GM23338 (cell line): ENCODE data around the gene ARSI. TPM values are rescaled to one million over a fixed set of nuclear protein-coding genes. Genes with fewer than 3 reads are reported as not detected.

Experiments
- ATAC-seq: fragments of 200-7000 bp; cut with Tn5 transposase; 3 replicates; pipeline ENCODE4 v1.9.1; 2020
- DNase-seq: peaks from one replicate; pipeline ENCODE4 v3.0.0-alpha.2; 2015; ENCODE audit warnings: low spot score
- H2AFZ ChIP-seq: fragments of 200-600 bp; sonication (generic); 2 replicates; pipeline ENCODE4 v1.8.0; 2016; ENCODE audit warnings: antibody characterized with exemption, mild to moderate bottlenecking, moderate library complexity
- H3F3A ChIP-seq: fragments of 200-600 bp; sonication (generic); replicated peaks from 2 replicates; pipeline ENCODE4 v1.8.0; 2017; ENCODE audit warnings: antibody characterized with exemption, mixed run types, low read depth
- H3K27ac ChIP-seq: fragments of 200-600 bp; sonication (generic); 2 replicates; pipeline ENCODE4 v1.6.1; 2016; ENCODE audit warnings: low read depth
- H3K27me3 ChIP-seq: fragments of 200-600 bp; sonication (generic); 2 replicates; pipeline ENCODE4 v1.8.0; 2016; ENCODE audit warnings: mild to moderate bottlenecking, mixed run types, moderate library complexity; ENCODE audit not compliant: insufficient read depth
- H3K36me3 ChIP-seq: fragments of 200-600 bp; sonication (generic); 2 replicates; pipeline ENCODE4 v1.8.0; 2016; ENCODE audit warnings: mild to moderate bottlenecking; ENCODE audit not compliant: insufficient read depth
- H3K4me1 ChIP-seq: fragments of 200-600 bp; sonication (generic); 2 replicates; pipeline ENCODE4 v1.8.0; 2016; ENCODE audit warnings: mild to moderate bottlenecking, moderate library complexity; ENCODE audit not compliant: insufficient read depth
- H3K4me2 ChIP-seq: fragments of 200-600 bp; sonication (generic); 2 replicates; pipeline ENCODE4 v1.7.1; 2017; ENCODE audit warnings: mixed run types
- H3K4me3 ChIP-seq: fragments of 200-600 bp; sonication (generic); 2 replicates; pipeline ENCODE4 v1.6.1; 2016; ENCODE audit warnings: mixed run types
- H3K79me2 ChIP-seq: fragments of 200-600 bp; sonication (generic); replicated peaks from 2 replicates; pipeline ENCODE4 v1.8.0; 2017; ENCODE audit warnings: mild to moderate bottlenecking; ENCODE audit not compliant: insufficient read depth
- H3K9me2 ChIP-seq: fragments of 200-600 bp; sonication (generic); 2 replicates; pipeline ENCODE4 v1.8.0; 2017; ENCODE audit not compliant: insufficient read depth
- H4K20me1 ChIP-seq: fragments of 200-600 bp; sonication (generic); replicated peaks from 2 replicates; pipeline ENCODE4 v1.8.0; 2017; ENCODE audit warnings: mild to moderate bottlenecking; ENCODE audit not compliant: insufficient read depth
- H3K27ac Mint-ChIP-seq: 2 replicates; pipeline ENCODE4 v1.8.0; 2020; ENCODE audit warnings: inconsistent platforms, mild to moderate bottlenecking, moderate library complexity, mixed read lengths
- H3K27me3 Mint-ChIP-seq: 3 replicates; pipeline ENCODE4 v1.8.0; 2022; ENCODE audit warnings: low read depth, mild to moderate bottlenecking, moderate library complexity, mixed read lengths, inconsistent platforms; ENCODE audit not compliant: insufficient read depth, poor library complexity
- H3K36me3 Mint-ChIP-seq: 3 replicates; pipeline ENCODE4 v1.8.0; 2021; ENCODE audit warnings: low read depth, mild to moderate bottlenecking, inconsistent platforms, moderate library complexity, mixed read lengths
- H3K4me1 Mint-ChIP-seq: 3 replicates; pipeline ENCODE4 v1.8.0; 2020; ENCODE audit warnings: mild to moderate bottlenecking, inconsistent platforms, mixed read lengths
- H3K4me3 Mint-ChIP-seq: 3 replicates; pipeline ENCODE4 v1.8.0; 2021; ENCODE audit warnings: moderate library complexity, mild to moderate bottlenecking, inconsistent platforms, mixed read lengths
- H3K9me3 Mint-ChIP-seq: 3 replicates; pipeline ENCODE4 v1.8.0; 2020; ENCODE audit warnings: moderate library complexity, mild to moderate bottlenecking, inconsistent platforms, mixed read lengths
- CREB1 ChIP-seq: fragments of 250-450 bp; sonication (Bioruptor Pico); IDR thresholded peaks from 2 replicates; pipeline ENCODE4 v1.5.0; 2020; ENCODE audit warnings: low read depth, mild to moderate bottlenecking, moderate library complexity
- CTCF ChIP-seq, 2 experiments: fragments of 200-600 bp in 1 of 2; sonication (generic) in 1 of 2; conservative IDR thresholded peaks; 2 replicates each; pipeline versions ENCODE4 v1.5.1 to v1.6.1; 2016 to 2017; ENCODE audit warnings: antibody characterized with exemption in 2 of 2, low read depth in 2 of 2, mild to moderate bottlenecking in 2 of 2, moderate library complexity in 1 of 2
- ETS1 ChIP-seq: IDR thresholded peaks from 2 replicates; pipeline ENCODE4 v1.6.1; 2016; ENCODE audit warnings: antibody characterized with exemption
- EZH2 ChIP-seq: fragments of 200-600 bp; sonication (generic); IDR thresholded peaks from one replicate; pipeline ENCODE4 v1.8.0; 2017; ENCODE audit warnings: antibody characterized with exemption, mild to moderate bottlenecking, low read depth; ENCODE audit not compliant: unreplicated experiment
- EZH2phosphoT487 ChIP-seq: fragments of 200-600 bp; sonication (generic); IDR thresholded peaks from one replicate; pipeline ENCODE4 v1.8.1; 2018; ENCODE audit warnings: antibody characterized with exemption; ENCODE audit not compliant: unreplicated experiment
- JUNB ChIP-seq: IDR thresholded peaks from one replicate; pipeline ENCODE4 v1.6.1; 2016; ENCODE audit warnings: antibody characterized with exemption; ENCODE audit not compliant: unreplicated experiment
- POLR2AphosphoS5 ChIP-seq: IDR thresholded peaks from 2 replicates; pipeline ENCODE4 v1.6.1; 2016; ENCODE audit warnings: antibody characterized with exemption, low read depth
- REST ChIP-seq: IDR thresholded peaks from one replicate; pipeline ENCODE4 v1.6.1; 2018; ENCODE audit warnings: antibody characterized with exemption; ENCODE audit not compliant: unreplicated experiment
- ZNF114 ChIP-seq: fragments of 250-450 bp; sonication (Bioruptor Pico); IDR thresholded peaks from 2 replicates; pipeline ENCODE4 v1.5.0; 2020; ENCODE audit warnings: mild to moderate bottlenecking, moderate library complexity
- polyA plus RNA-seq: library from polyadenylated mRNA; unstranded; fragments of >200 nt; fragmentation: Nextera tagmentation; extraction: Ambion mirVana; gene quantifications from 2 replicates; pipeline ENCODE4 v1.2.1, GENCODE V29; 2016
- total RNA-seq: library from RNA; depleted of rRNA; stranded (reverse); fragments of >200 nt; shearing (Covaris generic); gene quantifications from 2 replicates; pipeline ENCODE4 v1.2.3, GENCODE V29; 2014

The ARSI gene
- total and polyA plus RNA-seq, 2 experiments from 2014 or later: 0.99 to 6.9 TPM

- DNase-seq: no peak
- no peak for ATAC-seq
These were observed 44.3 kb upstream of the ARSI start for GRCh38 chr5:150347003-150347402.

GRCh38 chr5:150346592-150346991 is 43.9 kb upstream of the ARSI start:
- H3K4me1 Mint-ChIP-seq: peaks cover 10% of the 10 kb centered on the region
- no peak overlapping the region for H2AFZ ChIP-seq
- TF ChIP-seq ETS1: no peak
- TF ChIP-seq ZNF114 (CRISPR knock-in tag): no peak
- no peak for TF ChIP-seq EZH2
- no peak for TF ChIP-seq CREB1 (CRISPR knock-in tag)
- no peak for TF ChIP-seq JUNB
- no peak for TF ChIP-seq POLR2AphosphoS5
- TF ChIP-seq REST: no peak
- no peak for TF ChIP-seq EZH2phosphoT487

More at GRCh38 chr5:150347003-150347402, 44.3 kb upstream of the ARSI start:
- Mint-ChIP-seq H3K4me1 (peaks cover 10% of the 10 kb centered on the region), H3K4me3 (no peak overlapping the region), H3K36me3 (no peaks in the 10 kb centered on the region), H3K27me3 (peaks cover 3% of the 10 kb centered on the region), H3K9me3 (no peaks in the 10 kb centered on the region), H3K27ac (no peak overlapping the region)
- Histone ChIP-seq H3K4me1 (peaks cover 7% of the 10 kb centered on the region; the same call in 1 of the 2 replicates), H4K20me1 (no peaks in the 10 kb centered on the region), H3K4me3 (no peak overlapping the region), H3K79me2 (no peaks in the 10 kb centered on the region), H3K27me3 (no peaks in the 10 kb centered on the region), H3K36me3 (no peaks in the 10 kb centered on the region), H3K9me2 (no peaks in the 10 kb centered on the region), H3K4me2 (no peak overlapping the region), H2AFZ (no peak overlapping the region), H3K27ac (no peak overlapping the region), H3F3A (no peaks in the 10 kb centered on the region)
- TF ChIP-seq JUNB (no peak), CTCF (conservative IDR thresholded peaks at IDR 0.05; ENCODE audit: low read depth in 2 of 2) (no peak)

More at GRCh38 chr5:150346592-150346991, 43.9 kb upstream of the ARSI start:
- H3K27ac Mint-ChIP-seq: no peak overlapping the region
- Histone ChIP-seq H3K4me1 (peaks cover 7% of the 10 kb centered on the region; the same call in 1 of the 2 replicates), H3K4me3 (no peak overlapping the region), H3K9me2 (no peaks in the 10 kb centered on the region), H4K20me1 (no peaks in the 10 kb centered on the region), H3F3A (no peaks in the 10 kb centered on the region), H3K36me3 (no peaks in the 10 kb centered on the region), H3K27ac (no peak overlapping the region), H3K27me3 (no peaks in the 10 kb centered on the region), H3K4me2 (no peak overlapping the region), H3K79me2 (no peaks in the 10 kb centered on the region)
- no peak overlapping the region for H3K4me3 Mint-ChIP-seq
- DNase-seq: no peak
- ATAC-seq: no peak
- H3K36me3 Mint-ChIP-seq: no peaks in the 10 kb centered on the region
- no peaks in the 10 kb centered on the region for H3K9me3 Mint-ChIP-seq
- peaks cover 3% of the 10 kb centered on the region for H3K27me3 Mint-ChIP-seq
